DND-41 (cell line): ENCODE measurements around the gene RHOH.

ENCODE experiments used
- EZH2 ChIP-seq: IDR thresholded peaks from 3 replicates; pipeline ENCODE4 v1.6.1; 2012; ENCODE audit warnings: borderline replicate concordance, low read depth, mild to moderate bottlenecking, moderate library complexity, low read length, inconsistent platforms; ENCODE audit not compliant: severe bottlenecking
- TF ChIP-seq, protein P1 (sequence below): IDR thresholded peaks from 2 replicates; pipeline ENCODE4 v1.5.1; 2012; ENCODE audit warnings: borderline replicate concordance, low read length, moderate library complexity, mild to moderate bottlenecking; ENCODE audit not compliant: poor library complexity, severe bottlenecking; ENCODE audit errors: extremely low read depth

DNA sequence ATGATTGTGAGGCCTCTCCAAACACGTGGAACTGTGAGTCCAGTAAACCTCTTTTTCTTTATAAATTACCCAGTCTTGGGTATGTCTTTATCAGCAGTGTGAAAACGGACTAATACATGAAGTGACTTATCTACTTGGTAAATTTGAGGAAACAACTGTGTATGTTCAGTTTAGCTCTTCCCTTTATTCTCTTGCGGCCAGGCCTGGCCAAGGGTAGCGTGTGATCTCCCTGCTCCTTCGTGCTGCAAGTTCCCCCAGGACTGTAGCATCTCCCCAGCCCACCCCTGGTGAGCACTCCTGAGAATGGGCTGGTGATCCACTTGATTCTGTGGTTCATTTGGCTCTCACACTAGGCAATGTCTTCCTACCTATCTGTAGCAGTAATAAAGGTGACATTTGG lies 85.1 kb downstream of the RHOH start:
- TF ChIP-seq, protein P1, sequence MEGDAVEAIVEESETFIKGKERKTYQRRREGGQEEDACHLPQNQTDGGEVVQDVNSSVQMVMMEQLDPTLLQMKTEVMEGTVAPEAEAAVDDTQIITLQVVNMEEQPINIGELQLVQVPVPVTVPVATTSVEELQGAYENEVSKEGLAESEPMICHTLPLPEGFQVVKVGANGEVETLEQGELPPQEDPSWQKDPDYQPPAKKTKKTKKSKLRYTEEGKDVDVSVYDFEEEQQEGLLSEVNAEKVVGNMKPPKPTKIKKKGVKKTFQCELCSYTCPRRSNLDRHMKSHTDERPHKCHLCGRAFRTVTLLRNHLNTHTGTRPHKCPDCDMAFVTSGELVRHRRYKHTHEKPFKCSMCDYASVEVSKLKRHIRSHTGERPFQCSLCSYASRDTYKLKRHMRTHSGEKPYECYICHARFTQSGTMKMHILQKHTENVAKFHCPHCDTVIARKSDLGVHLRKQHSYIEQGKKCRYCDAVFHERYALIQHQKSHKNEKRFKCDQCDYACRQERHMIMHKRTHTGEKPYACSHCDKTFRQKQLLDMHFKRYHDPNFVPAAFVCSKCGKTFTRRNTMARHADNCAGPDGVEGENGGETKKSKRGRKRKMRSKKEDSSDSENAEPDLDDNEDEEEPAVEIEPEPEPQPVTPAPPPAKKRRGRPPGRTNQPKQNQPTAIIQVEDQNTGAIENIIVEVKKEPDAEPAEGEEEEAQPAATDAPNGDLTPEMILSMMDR = no peak
- TF ChIP-seq EZH2 = no peak
